HL-60/S4 (cell line): ENCODE measurements around the gene MYOM3.

Experiments used
- in situ Hi-C: fragments of 300-500 bp; cut with MboI; formaldehyde crosslinking; loops from 2 replicates; pipeline ENCODE4 v1.14.3; 2022; ENCODE audit warnings: low sequenced_read_pairs

Gene MYOM3

DNA sequence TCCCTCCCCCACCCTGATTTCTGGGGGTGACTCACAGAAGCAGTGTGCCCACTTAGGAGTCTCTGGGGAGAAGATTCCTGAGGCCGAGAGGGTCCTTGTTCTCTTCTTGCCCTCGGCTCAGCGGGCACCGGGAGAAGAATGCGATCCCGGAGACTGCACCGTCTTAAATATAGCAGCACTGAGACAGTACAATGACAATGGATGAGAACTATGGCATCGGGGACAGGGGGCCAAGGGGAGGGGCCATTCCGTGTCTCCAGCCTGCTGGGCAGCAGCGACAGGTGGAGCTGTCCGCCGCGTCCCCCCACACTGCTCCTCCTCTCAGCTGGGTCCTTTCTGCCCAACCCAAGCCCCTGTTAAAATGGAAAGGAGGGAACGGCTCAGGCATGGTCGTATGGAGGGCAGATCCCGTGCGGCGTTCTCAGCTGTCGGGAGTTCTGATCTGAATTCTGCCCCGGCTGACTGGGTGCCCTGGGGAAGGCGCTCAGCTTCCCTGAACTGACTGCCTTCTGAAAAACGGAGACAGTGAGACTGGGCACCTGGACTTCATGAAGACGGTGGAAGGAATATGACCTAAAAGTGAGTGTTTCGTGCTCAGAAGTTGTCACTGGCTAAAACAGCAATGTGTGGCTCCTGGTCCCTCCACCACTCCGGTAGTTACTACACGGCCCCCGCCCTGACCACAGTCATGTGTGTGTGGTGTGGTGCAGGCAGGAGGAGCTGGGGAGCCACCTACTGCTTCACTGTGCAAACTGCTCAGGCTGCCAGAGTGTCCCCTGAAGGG lies at the start of gene MYOM3:
TSS of gene MYOM3 (minus strand) at position 140 of the 784 bp plus-strand sequence. CDS start 3,499 bp downstream, outside the sequence.
- in situ Hi-C loops = no loop called here

DNA sequence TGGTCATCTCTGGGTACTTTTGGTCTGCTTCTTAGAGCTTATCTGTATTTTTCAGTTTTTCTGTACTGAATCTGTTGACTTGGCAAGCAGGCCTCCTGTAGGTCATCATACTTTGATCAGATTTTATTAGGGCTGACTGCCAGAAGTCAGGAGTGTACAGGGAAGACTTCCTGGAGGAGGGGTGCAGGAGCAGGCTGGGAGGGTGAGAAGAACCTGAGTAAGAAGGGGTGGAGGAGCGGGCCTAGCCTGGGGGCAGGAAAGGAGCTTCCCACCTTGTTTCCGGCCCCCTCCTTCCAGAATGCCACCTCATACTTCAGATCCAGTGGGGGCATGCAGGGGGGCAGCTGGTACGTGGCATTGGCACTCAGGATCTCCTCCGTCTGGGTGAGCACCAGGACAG lies 49.3 kb upstream of the MYOM3 start:
- in situ Hi-C loops = no loop called here

DNA sequence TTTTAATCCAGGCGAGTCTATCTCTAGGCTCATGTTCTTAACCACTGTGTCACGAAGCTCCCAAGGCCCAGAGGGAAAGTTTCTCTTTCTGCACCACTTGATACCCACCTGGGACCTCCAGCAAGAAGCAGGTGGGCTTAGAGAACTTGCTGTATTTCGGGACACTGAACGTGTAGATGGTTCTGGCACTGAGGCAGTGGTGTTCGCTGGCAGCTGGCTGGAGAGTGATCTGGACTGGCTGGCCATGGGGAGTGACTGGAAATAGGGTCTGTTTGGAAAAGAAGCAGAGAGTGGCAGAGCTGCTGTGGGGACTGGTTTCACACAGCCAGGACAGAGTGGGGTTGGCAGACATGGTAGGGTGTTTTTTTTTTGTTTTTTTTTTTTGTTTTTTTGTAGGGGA lies 47.4 kb upstream of the MYOM3 start:
- in situ Hi-C loops = no loop called here

DNA sequence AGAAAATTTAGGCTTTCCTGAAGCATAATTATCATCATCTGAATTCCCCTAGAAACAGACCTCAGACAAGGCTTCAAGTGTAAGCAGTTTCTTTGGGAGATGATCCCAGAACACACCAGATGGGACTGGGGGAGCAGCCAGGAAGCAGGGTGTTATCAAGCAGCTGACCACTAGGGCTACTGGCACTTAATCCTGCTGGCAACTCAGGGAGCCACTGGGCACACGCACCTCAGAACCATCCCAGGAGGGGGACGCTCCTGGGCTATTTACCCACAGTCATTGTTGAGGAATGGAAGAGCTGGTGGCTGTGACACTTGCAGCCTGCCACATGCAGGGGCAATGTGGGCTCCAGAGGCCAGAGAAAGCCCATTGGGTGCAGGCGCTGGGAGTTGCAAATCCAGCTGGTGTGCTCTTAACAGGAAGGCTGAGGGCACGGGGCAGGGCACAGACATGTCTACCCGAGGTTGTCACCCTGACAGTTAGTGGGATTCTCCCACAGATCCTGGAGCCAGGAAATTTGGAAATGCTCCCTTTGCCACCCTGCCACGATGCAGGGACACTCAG lies 46.1 kb upstream of the MYOM3 start:
- in situ Hi-C loops = no loop called here

DNA sequence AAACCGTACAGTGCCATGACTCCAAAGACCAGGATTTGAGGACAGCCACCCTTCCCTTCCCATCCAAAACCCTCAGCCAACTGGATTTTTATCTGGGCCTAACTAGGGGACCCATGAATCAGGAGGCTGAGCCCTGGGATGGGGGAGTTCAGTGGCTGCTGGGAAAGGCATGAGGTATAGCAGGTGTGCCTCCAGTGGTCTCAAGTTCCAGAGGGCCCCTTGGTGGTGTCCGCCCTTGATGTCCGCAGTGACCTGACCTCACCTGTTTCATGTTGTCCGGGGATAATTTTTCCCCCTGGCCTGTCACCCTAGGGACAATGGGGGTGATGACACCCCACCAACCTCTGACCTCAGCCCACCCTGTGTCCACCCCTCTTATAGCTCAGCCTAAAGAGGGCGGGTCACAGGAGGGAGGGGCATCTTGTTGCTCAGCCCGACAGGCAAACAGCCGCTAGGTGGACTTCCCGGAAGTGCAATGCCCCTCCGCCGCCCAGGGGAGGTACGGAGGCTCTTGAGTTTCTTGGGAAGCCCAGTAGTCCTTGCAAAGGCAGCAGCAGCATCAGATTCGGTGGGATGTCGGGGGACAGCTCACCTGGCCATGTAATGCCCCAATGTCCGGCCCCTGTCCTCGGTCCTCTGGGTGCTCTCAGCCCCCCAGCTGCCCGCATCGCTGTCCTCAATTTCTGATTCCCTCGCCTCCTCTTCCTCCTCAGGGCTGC lies 44.8 kb upstream of the MYOM3 start:
- in situ Hi-C loops = no loop called here

DNA sequence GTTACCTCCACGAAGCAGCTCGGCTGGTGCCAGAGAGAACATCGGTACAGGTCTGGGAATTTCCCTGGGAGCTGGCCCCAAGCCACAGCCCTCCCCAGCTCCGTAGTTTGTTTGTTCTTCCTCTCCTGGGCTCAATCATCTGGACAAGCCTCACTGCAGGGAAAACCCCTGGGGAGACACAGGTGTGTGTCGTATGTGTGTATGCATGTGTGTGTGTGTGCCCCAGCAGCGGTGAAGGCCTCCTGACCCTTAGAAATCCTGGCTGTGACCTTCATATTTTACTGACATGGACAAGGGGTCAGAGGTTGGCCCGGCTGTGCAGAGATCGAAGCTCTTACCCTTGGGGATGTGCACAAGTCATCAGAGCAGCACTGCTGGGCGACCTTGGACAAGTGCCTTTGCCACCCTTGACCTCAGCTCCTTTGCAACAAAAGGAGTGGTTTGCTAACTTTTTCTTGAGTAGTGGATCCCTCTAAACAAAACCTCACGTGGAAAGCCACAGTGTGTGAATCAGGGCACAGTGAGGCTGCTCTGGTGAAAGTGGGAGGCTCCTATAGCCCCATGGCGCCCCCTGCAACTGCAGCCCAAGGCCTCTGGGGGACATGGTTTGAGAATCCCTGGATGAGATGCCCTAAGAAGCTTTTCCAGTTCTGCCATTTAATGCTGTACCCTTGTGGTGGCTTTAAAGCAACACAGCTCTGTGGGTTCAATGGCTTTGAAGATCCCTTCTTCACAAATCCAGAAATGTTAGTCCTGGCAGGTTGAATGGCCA lies 43.3 kb upstream of the MYOM3 start:
- in situ Hi-C loops = no loop called here

DNA sequence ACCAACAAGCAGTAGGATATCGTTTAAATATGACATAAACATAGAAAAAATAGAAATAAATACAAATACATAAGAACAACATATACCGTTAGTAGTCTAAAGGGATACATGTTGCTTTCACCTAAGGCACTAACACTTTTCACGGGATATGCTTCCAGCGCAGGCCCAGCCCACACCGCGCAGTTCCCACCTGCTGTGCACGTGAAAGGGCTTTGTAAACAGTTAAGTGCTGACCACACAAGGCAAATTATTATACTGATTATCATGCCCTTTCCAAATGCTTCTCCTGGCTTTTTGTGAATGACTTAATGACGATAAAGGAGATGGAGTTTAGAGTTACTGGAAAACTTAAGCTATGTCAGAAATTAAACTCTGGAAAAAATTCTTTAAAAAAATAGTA lies 42.3 kb upstream of the MYOM3 start:
- in situ Hi-C loops = no loop called here

DNA sequence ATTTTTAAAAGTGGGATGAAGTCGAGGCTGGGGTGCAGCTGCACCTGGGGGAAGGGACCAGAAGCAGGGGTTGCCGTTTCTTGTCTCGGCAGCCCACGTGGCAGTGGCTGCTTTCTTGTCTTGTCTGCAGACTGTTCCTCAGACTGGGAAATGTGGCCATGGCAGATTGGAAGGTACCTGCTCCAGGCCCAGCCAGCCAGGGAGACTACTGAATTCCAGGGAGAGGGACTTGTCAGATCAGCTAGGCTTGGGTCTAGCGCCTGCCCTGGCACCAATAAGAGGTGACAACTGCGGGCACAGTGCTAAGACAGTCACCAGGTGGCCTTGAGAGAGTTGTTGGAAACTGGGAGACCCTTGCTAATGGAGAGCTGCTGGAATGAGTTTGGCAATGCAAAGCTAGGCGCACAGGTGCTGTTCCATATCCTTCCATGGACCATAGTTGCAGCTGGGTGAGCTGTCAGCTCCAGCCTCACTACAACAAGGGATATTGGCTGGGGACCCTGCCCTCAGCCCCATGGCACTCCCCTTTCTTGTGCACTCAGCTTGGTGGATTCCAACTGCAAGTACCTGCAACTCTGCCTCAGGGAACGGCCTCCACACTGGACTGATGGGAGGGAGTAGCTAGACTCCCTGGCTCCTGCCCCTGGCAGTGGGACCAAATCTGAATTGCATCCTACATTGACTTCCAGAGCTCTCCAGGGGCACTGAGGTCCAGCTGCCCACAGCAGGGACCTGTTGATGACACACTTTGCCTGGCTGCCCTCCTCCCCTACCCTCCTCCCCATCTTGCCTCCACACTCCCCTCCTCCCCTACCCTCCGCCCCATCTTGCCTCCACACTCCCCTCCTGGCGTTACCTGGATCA lies 40.9 kb upstream of the MYOM3 start:
- in situ Hi-C loops = no loop called here

DNA sequence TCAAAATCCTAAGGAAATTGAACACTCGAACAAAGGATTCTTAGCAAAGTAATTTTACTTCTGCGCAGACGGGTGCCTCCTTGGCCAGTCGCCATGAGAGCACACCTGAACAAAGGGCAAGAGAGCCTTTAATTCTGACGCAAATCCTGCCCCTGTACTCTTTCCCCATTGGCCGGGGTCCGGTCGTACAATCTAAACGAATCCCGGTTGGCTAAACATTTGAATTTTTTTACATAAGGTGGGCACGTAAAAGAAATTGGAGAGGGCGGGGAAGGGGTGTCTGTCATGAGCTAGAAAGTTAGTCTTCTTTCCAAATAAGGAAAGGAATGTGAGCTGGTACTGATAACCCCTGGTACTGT lies 39.2 kb upstream of the MYOM3 start:
- in situ Hi-C loops = no loop called here

DNA sequence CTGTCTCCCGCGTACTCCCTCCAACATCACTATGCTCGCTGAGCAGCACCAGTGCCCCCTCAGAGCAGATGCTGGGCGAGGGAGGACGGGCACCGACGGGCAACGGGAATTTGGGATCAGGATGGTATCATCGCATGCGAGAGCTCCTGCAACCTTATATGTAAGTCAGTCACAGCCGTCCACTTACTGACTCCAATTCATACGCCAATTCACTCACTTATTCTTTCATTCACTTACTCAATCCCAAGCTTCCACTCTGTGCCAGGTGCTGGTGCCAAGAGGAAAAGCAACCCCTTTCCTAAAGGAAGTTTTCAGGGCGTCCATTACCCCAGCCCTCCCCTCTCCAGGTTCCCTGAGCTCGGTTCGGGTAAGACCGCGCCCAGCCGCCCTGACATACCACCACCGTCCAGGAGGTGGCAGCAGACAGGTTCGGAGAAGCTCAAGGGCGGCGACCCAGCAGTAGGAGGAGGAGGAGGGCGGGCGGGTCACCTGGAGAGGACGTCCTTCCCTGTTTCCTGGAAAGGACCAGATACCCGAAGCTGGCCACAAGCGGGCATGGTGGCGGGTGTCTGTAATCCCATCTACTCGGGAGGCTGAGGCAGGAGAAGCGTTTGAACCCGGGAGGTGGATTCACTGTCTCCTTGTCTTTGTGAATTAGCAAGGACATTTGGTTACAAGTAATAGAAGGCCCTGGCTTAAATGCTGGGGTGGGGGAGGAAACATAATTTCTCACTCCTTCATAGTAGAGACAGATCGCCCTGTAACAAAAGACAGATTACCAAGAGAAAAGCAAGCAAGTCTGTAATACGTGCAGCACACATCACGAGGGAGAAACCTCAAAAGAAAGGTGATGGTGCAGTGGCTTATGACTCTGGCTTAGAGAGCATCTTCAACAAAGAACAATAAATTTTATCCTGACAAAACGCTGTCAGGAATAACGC lies 38.6 kb upstream of the MYOM3 start:
- in situ Hi-C loops = no loop called here

DNA sequence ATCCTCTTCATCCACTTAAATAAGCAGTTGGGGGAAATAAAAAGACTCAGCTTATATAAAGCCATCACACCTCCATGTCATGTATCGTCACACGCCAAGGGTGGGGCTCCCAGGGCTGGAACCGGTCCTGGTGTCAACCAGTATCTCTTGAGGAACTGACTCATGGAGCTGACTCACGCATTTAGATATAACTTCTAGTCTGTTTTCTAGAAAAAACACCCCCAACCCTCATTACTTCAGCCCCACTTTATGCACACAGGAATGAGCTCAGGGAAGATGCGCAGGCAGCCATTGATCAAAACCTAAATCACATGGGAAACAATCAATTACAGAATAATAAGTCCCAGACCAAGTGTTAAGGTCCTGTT lies 37.9 kb upstream of the MYOM3 start:
- in situ Hi-C loops = no loop called here

DNA sequence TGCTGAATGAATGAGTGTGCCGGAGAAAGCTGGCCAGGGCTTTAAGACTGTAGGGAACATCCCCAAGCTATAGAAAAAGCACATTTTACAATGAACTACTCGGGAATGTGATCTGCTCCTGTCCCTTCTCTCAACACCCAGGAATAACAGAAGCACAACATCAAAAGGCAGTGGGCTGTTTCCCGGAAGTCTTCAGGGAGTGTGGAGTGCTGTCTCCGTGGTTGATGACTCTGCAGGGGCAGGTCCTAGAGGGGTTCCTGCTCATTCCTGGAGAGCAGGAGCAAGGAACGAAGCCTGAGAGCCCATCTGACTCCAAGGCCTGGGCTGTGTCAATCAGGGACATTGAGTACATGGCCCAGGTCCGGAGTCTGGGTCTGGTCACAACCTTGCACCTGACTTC lies 35.9 kb upstream of the MYOM3 start:
- in situ Hi-C loops = no loop called here

DNA sequence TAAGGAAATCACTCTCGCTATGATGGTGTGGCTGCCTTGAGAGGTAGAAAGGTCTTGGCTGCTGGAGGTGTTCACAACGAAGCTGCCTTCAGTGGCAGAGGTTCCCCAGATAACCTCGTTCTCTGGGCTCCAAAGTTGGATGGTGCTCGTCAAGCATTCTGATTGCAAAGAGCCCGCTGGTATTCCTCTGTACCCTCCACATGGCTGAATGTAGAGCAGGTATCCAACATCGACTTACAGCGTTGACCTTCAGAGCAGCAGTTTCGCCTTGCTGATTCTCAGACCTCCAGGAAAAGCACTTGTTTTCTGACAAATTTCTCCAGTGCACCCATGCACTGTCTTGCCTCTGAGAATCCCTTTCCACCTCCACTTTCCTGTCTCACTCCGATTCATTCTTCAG lies 35.3 kb upstream of the MYOM3 start:
- in situ Hi-C loops = no loop called here

DNA sequence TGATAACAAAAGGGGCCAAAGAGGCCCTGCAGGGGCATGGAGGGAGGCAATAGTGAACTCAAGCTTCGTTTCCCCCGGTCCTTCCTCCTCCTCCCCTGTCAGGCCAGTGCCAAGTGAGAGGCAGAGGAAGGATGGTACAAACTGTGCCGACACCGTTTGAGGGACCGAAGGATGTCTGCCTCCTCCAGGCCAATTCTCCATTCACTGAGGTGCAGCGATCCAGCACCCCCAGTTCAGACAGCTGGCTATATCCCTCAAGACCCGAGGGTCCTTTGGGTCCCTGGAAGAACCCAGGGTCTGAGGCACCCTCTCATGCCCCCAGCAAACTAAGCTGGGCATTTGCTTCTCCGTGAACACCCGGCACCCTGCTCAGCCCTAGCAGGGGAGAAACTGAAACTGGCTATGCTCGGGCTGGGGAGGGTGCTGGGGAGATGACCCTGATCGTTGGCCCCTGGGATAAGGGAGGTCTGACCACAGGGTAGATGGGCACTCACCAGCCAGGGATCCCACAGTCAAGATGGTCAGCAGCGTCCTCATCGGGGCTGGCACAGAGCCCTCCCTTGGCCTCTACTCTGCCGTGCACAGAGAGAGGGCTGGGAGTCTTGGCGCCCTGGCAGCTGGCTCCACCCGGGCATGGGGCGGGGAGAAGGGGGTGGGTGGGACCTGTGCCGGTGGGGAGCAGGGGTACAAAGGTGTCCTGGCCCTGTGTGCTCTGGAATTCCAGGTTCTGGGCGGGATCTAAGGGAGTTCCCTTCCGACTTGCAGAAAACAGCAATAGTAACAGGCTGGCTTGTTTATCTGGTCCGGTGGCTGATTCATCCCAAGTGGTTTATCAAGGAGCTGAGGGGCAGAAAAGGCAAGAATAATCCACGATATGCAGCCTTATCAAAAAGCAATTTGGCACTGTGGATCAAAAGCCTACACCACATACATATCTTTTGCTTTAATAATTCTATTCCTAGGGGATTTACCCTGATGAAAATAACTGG lies 30.9 kb upstream of the MYOM3 start, which contains the start of gene IL22RA1:
TSS of gene IL22RA1 (minus strand) at position 595 of the 989 bp plus-strand sequence. CDS start at position 537, 58 bp downstream.
- in situ Hi-C loops = no loop called here

DNA sequence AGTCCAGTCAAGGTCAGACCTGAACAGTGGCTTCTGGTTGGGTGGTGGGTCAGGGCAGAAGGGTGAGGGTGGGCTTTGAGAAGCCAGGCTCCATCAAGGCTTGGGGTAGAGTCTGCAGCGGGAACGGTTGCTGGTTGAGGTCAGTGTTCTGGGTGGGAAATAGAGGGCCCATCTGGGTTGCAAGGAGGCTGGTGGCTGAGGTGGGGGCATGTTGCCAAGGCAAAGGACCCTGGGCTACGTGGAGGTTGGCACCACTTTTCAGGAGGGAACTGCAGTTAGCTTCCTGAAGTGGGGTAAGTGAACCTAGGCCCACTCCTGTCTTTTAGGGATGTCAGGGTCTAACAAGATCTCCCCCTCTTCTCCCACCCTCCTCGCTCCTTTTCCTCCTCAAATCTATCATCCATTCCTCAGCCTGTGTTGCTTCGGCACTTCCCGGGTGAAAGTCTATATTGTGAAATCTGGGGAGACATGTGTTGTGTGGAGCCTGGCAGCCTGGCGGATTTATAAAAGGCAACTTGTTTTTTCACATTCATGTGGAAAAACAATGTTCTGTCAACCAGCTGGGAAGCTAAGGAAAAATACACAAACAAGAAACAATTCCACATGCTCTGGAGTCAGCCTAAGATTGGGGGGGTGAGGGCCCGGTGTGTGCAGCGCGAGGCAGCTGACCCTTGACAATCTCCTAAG lies 29.5 kb upstream of the MYOM3 start:
- in situ Hi-C loops = no loop called here

DNA sequence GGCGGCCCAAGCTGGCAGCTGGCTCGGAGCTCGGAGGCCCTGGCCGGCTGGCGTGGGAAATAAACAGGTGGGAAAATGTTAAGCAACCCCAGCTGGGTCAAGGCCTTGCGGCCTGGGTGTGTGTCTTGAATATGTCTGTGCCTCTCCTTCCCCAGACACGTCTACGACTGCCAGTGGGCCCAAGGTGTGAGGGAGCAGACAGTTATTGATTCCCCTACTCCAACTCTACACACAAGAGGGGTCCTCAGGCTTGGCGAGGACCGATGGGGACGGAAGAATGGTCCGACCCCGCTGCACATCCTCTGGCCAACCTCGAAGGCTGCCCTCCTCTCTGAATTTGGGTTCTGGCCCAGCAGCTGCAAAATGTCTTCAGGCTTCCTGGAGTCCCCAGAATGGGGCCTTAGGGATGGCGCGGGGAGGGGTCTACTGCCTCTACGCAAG lies 28.8 kb upstream of the MYOM3 start:
- in situ Hi-C loops = no loop called here

DNA sequence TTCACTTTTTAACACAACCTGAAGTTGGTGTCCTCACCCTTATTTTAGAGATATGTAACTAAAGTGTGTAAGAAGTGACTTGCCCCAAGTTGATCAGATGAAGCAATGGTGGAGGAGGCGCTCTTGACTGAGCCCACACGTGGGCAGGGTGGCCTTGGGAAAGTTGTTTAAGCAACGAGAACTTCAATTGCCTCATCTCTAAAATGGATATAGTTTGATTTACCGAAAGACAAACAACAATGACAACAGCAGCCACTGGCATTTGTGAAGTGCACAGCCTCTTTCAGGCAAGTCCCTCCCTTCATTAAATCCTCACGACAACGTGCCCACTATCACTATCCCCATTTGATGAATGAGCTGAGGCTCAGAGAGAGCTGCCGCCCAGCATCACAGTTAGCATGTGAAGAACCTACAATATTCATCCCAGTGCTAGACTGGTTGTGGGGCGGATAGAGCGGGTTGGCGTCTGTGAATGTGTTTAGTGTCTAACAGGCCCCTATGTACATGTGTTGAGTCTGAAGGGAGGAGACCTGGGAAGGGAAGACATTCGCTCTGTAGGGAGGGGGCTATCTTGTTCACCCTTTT lies 28.0 kb upstream of the MYOM3 start:
- in situ Hi-C loops = no loop called here
